Left ventricle myocardium superior (tissue), 1 donor: ENCODE measurements around the gene ZNF48. TPM values are rescaled to one million over a fixed set of nuclear protein-coding genes. Genes with fewer than 3 reads are reported as not detected.

ENCODE experiments used
- total RNA-seq: library from RNA; stranded (reverse); fragmentation: NEBNext Ultra II Directional; extraction: Animal tissue kit (Norgen Biotek cat#: 25700); gene quantifications from one replicate; pipeline ENCODE4 v1.2.1, GENCODE V29; 2021
- donor health status: DM: no; HTN: yes; CAD: no; lungs with severe emphysema.

The ZNF48 gene
- total RNA-seq, 1 donor from 2014 or later, result 5.2 TPM

Other genes with a start within 250 kb of the ZNF48 start
- gene CORO1A, start 211.8 kb upstream of the ZNF48 start, total RNA-seq, result 10.3 TPM
- 49.5 TPM for gene BOLA2B, start 201.8 kb upstream of the ZNF48 start, total RNA-seq
- gene SLX1A, start 201.5 kb upstream of the ZNF48 start, total RNA-seq, result 16.5 TPM
- 12.5 TPM for gene SULT1A3, start 196.2 kb upstream of the ZNF48 start, total RNA-seq
- 3.5 TPM for gene NPIPB13, start 146.9 kb upstream of the ZNF48 start, total RNA-seq
- 29.3 TPM for gene CD2BP2, start 40.1 kb upstream of the ZNF48 start, total RNA-seq
- gene TBC1D10B, start 24.9 kb upstream of the ZNF48 start, total RNA-seq, result 26.4 TPM
- not detected for gene MYL11, start 20.6 kb upstream of the ZNF48 start, total RNA-seq
- gene SEPTIN1, start 12.9 kb upstream of the ZNF48 start, total RNA-seq, result 2.5 TPM
- gene ZNF771, start 12.2 kb downstream of the ZNF48 start, total RNA-seq, result 6.1 TPM
- 37.5 TPM for gene DCTPP1, start 34.6 kb downstream of the ZNF48 start, total RNA-seq
- 30.6 TPM for gene SEPHS2, start 50.5 kb downstream of the ZNF48 start, total RNA-seq
- gene ITGAL, start 77.3 kb downstream of the ZNF48 start, total RNA-seq, result 3.3 TPM
- gene ZNF768, start 131.1 kb downstream of the ZNF48 start, total RNA-seq, result 75.4 TPM
- 9.0 TPM for gene ZNF747, start 139.4 kb downstream of the ZNF48 start, total RNA-seq
- 9.1 TPM for gene ZNF764, start 163.0 kb downstream of the ZNF48 start, total RNA-seq
- gene ZNF688, start 176.3 kb downstream of the ZNF48 start, total RNA-seq, result 10.0 TPM
- gene ZNF785, start 190.3 kb downstream of the ZNF48 start, total RNA-seq, result 7.3 TPM
- gene ZNF689, start 215.0 kb downstream of the ZNF48 start, total RNA-seq, result 4.8 TPM